ENCODE results near the gene GORASP1.

The GORASP1 gene

DNA sequence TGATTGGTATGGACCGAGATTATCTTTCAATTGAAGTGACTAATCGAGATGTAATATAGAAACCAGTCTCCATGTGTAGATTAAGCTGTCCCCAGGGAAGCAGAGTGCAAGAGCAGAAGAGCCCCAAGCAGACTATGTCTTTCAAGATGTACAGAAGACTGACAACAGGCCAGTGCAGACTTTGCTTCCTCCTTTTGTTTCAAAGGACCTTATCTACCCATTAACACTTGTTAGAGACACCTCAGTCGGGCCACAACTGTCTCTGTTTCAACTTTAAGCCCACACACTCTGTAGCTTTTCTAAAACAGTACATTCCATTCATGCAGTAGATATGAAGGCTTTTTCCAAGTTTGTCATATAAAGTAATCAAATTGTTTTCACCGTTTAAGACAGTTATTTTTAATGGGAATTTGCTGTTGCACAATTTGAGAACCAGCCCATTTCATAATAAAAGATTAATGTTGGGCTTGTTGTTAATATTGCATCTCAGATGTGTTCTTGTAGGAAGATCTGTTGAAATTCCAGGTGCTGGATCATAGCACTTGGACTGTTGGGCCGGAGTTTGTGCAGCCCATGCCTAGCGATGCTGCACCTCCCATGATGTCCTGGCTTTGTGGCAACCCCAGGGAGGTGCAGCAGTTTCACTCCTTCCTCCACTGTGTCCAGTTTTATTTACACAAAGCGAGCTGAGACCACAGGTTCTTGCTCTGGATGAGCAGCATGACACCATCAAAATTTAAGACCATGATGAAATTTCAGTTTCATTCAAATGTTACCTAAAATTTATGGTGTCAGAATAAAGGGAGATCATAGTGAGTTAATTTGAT, 12.4 kb downstream of the GORASP1 start:
- Histone ChIP-seq H3K9ac (ENCODE audit: low read depth, low read length) (no peak overlapping the region), H3K36me3 (ENCODE audit: insufficient read depth, low read length) (peaks cover 13% of the 10 kb centered on the region), H3K4me1 (ENCODE audit: insufficient read depth, low read length) (peaks cover 10% of the 10 kb centered on the region; the same call in 1 of the 2 replicates), H3K9me3 (ENCODE audit: control insufficient read depth, insufficient read depth, low read length) (no peaks in the 10 kb centered on the region)

DNA sequence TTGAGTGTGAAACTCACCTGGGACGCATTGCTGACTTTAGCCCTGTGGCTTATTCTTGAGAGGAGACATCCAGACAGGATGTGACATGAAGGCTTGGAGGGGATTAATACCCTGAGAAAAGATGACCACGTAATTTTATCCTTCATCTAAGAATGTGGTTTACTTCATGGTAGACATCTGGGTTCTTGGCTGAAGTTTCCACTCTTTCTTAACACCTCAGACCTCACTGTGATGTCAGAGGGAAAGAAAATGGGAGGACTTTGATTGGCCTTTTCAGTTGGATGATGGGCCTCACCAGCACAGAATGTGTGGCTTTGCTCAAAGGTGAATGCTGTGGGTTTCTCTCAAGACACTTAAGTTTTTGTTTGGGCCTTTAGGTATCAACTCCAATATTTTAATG, 16.5 kb downstream of the GORASP1 start:
- peaks cover 9% of the 10 kb centered on the region for H3K36me3 ChIP-seq (ENCODE audit: insufficient read depth, low read length)
- H3K4me1 ChIP-seq (ENCODE audit: insufficient read depth, low read length): no peaks in the 10 kb centered on the region
- no peaks in the 10 kb centered on the region for H3K9me3 ChIP-seq (ENCODE audit: control insufficient read depth, insufficient read depth, low read length)
- no peak overlapping the region for H3K9ac ChIP-seq (ENCODE audit: low read depth, low read length)

DNA sequence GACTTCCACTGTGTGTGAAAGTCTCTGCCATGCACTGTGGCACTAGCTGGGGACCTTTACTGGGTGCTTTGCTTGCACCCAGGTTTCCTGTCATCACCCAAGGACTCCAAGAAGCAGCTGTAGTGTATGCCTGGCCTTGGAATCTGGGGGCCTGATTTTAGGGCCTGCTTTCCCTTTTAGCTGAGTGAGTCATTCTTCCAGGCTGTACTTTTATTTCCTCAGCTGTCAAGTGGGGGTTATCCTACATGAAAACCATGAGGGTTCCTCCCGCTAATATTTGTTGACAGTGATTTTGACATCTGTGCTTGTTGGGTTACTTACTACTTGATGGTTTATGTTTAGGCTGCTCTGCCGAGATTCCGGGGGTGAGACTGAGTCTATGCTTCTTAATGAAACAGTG, 18.5 kb downstream of the GORASP1 start:
- Histone ChIP-seq H3K9me3 (ENCODE audit: control insufficient read depth, insufficient read depth, low read length) (no peaks in the 10 kb centered on the region), H3K4me1 (ENCODE audit: insufficient read depth, low read length) (no peaks in the 10 kb centered on the region), H3K9ac (ENCODE audit: low read depth, low read length) (no peak overlapping the region), H3K36me3 (ENCODE audit: insufficient read depth, low read length) (peaks cover 5% of the 10 kb centered on the region; the same call in 1 of the 2 replicates)

DNA sequence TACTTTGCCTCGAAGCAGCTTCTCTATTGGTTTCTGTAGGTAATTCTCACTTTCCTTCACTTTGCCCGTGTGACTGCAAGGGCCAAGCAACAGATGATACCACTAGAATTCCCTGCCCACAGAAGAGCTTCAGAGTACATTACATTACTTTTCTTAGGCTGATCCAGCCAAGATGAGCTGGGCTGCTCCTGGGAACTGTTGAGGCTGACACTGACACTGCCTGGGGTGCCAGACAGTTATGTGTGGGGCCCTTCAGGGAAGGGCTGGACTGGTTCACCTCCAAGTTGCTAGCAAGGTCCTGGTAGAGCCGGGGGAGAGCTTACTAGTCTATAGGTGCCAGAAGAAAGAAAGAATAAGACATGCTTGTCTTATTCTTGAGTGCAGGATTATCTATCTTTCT, 19.0 kb downstream of the GORASP1 start:
- Histone ChIP-seq H3K36me3 (ENCODE audit: insufficient read depth, low read length) (peaks cover 5% of the 10 kb centered on the region; the same call in 1 of the 2 replicates), H3K9me3 (ENCODE audit: control insufficient read depth, insufficient read depth, low read length) (no peaks in the 10 kb centered on the region), H3K9ac (ENCODE audit: low read depth, low read length) (no peak overlapping the region), H3K4me1 (ENCODE audit: insufficient read depth, low read length) (no peaks in the 10 kb centered on the region)

DNA sequence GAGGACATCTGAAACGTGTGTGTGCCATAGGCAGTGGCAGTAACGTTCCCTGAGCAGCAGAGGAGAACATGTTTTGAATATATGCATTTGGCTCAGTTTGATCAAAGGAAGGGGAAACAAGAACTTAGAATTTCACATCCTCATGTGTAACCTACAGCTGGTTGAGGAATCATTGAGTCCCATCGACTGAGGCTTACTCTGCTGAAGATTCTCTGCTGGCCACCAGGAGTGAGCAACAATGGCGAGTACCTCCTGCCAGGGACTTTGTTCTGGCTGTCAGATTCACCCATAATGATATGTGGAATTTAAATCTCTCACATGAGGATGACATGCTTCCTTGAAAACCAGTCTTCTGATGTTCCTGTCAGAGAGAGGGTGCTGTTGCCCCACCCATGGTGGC, 21.3 kb downstream of the GORASP1 start:
- H3K9me3 ChIP-seq (ENCODE audit: control insufficient read depth, insufficient read depth, low read length): no peaks in the 10 kb centered on the region
- H3K9ac ChIP-seq (ENCODE audit: low read depth, low read length): no peak overlapping the region
- peaks cover 5% of the 10 kb centered on the region; the same call in 1 of the 2 replicates for H3K36me3 ChIP-seq (ENCODE audit: insufficient read depth, low read length)
- H3K4me1 ChIP-seq (ENCODE audit: insufficient read depth, low read length): no peaks in the 10 kb centered on the region

DNA sequence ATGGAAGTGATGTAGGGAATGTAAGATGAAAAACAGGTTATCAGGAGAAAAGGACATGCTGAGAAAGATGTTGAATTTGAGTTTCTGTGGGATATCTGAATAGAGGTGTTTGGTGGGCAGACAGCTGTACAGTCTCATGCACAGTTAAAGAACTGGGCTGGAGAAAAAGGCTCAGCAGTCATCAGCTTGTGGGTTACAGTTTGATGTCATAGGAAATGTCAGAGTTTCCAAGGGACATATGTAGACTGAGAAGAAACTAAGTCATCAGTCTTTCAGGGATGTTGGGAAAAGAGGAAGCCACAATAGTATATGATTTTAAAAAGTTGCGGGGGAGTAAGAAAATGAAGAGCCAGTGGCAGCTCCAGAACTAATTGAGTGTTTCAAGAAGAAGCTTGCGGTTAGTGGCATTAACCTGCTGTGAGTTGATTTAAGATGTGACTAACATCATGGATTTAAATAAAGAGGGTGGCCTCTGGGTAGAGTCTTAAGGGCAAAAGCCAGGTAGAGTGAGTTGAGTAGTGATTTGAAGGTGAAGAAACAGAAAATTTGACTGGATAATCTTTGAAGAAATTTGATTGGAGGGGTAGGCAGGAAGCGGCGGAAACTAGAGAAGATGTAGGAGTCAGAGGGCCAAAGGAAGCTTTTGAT, 24.6 kb downstream of the GORASP1 start:
- Histone ChIP-seq H3K9me3 (ENCODE audit: control insufficient read depth, insufficient read depth, low read length) (no peaks in the 10 kb centered on the region), H3K4me1 (ENCODE audit: insufficient read depth, low read length) (no peaks in the 10 kb centered on the region), H3K36me3 (ENCODE audit: insufficient read depth, low read length) (no peaks in the 10 kb centered on the region), H3K9ac (ENCODE audit: low read depth, low read length) (no peak overlapping the region)

DNA sequence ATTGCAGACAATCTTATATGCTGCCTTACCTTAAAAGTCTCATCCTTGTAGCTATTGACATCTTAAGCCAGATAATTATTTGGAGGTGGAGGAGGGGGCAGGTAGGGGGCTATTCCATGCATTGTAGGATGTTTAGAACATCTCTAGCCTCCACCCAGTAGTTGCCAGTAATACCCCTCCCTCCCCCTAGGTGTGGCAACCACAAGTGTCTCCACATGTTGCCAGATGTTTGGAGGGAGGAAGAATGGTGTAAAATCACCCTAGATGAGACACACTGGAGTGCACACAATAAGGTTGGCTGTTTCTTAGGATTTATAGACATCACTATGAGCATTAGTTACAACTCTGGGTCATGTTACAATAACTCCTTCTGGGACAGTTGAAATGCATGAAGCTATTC, 27.4 kb downstream of the GORASP1 start:
- Histone ChIP-seq H3K4me1 (ENCODE audit: insufficient read depth, low read length) (no peaks in the 10 kb centered on the region), H3K36me3 (ENCODE audit: insufficient read depth, low read length) (no peaks in the 10 kb centered on the region)

DNA sequence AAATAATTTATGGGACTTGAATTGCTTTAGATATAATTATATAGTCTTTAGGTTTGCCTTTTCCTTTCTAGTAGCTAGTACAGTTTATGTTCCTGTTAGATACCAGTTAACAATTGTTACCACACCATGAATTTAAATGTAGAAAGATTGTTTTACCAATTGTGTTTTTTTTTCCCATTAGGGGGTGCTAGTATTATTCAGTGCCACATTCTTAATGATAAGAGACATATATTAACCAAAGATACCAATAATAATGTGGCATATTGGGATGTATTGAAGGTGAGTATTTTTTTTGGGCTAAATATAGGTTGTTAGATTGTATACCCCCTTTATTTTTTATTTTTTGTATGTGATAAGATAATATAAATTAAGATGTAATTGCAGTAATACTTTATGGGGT, 27.9 kb downstream of the GORASP1 start:
- H3K4me1 ChIP-seq (ENCODE audit: insufficient read depth, low read length): no peaks in the 10 kb centered on the region
- H3K9me3 ChIP-seq (ENCODE audit: control insufficient read depth, insufficient read depth, low read length): no peaks in the 10 kb centered on the region
- H3K36me3 ChIP-seq (ENCODE audit: insufficient read depth, low read length): no peaks in the 10 kb centered on the region
- no peak overlapping the region for H3K9ac ChIP-seq (ENCODE audit: low read depth, low read length)

More for the DNA sequence above, 27.4 kb downstream of the GORASP1 start:
- Histone ChIP-seq H3K9me3 (ENCODE audit: control insufficient read depth, insufficient read depth, low read length) (no peaks in the 10 kb centered on the region), H3K9ac (ENCODE audit: low read depth, low read length) (no peak overlapping the region)

DNA sequence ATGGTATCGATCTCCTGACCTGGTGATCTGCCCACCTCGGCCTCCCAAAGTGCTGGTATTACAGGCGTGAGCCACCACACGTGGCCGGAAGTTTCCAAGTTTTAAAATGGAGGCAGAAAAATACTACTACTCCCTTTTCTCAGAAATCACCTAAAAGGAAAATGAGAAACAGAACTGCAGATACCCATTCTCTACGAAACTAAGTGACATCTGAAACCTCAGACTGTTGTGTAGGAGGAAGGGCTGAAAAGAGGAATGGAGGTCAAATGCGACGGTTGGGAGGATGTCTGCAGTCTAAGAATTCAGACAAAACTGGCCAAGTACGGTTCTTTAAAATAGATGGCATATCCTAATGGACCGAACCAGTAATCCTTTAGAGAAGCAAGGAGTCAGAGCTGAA, 31.5 kb downstream of the GORASP1 start:
- Histone ChIP-seq H3K36me3 (ENCODE audit: insufficient read depth, low read length) (no peaks in the 10 kb centered on the region), H3K9me3 (ENCODE audit: control insufficient read depth, insufficient read depth, low read length) (no peaks in the 10 kb centered on the region), H3K9ac (ENCODE audit: low read depth, low read length) (no peak overlapping the region), H3K4me1 (ENCODE audit: insufficient read depth, low read length) (no peaks in the 10 kb centered on the region)

DNA sequence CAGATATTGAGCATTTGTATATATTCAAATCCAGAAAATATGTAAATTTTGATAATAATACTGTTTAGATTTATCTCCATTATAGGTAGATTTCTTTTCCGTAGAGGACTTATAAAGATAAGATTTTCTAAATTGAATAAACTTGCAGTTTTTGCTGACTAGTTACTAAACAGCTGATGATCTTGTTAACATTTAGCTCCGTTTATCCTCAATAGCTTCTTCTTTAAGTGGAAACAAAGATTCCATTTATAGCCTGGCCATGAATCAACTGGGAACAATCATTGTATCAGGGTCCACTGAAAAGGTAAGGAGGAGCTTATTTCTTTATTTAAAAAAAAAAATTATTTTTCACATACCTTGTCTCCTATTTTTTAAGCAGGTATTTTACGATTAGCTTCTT, 38.9 kb downstream of the GORASP1 start:
- Histone ChIP-seq H3K9ac (ENCODE audit: low read depth, low read length) (no peak overlapping the region), H3K9me3 (ENCODE audit: control insufficient read depth, insufficient read depth, low read length) (no peaks in the 10 kb centered on the region), H3K4me1 (ENCODE audit: insufficient read depth, low read length) (no peaks in the 10 kb centered on the region), H3K36me3 (ENCODE audit: insufficient read depth, low read length) (0 out of 2 replicates have a peak, but pooled peaks cover 4% of the 10 kb centered on the region)

DNA sequence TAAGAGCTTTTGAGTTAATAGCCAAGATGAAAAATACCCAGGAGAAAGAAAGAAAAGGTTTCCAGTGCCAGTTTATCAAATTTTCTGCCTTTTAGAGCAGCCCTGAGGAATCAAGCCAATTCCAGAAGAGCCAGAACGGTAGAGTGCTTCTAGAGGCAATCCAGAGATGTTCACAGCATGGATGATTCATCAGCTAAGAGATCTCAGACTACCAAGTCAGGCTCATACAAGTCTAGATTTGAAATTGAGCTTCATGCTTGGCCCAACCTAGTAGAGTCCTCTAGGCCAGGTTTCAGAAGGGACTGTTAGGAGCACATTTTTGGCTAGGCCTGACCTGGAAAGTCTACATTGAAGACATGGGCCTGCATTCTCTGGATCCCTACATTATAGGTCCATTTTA, 40.1 kb downstream of the GORASP1 start:
- Histone ChIP-seq H3K36me3 (ENCODE audit: insufficient read depth, low read length) (0 out of 2 replicates have a peak, but pooled peaks cover 4% of the 10 kb centered on the region), H3K9me3 (ENCODE audit: control insufficient read depth, insufficient read depth, low read length) (no peaks in the 10 kb centered on the region), H3K4me1 (ENCODE audit: insufficient read depth, low read length) (no peaks in the 10 kb centered on the region), H3K9ac (ENCODE audit: low read depth, low read length) (no peak overlapping the region)

DNA sequence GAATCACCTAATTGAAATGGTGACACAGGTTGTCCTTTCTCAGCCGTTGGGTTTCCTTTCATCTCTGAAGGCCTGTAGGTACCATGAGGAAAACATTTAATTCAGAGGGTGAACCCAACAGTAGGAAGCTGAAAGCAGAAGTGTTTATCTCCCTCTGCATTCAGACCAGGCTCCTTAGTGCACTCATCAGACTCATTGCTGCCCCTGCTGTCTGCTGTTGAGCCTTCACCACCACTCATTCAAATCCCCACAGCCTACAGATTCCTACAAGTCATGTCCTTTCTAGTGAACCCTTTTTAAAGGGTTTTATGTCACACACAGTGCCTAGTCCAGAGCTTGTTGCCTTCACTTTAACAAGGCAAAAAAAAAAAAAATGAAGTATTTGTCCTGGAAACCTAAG, 42.2 kb downstream of the GORASP1 start:
- H3K9me3 ChIP-seq (ENCODE audit: control insufficient read depth, insufficient read depth, low read length): no peaks in the 10 kb centered on the region
- 0 out of 2 replicates have a peak, but pooled peaks cover 4% of the 10 kb centered on the region for H3K36me3 ChIP-seq (ENCODE audit: insufficient read depth, low read length)
- no peak overlapping the region for H3K9ac ChIP-seq (ENCODE audit: low read depth, low read length)
- H3K4me1 ChIP-seq (ENCODE audit: insufficient read depth, low read length): no peaks in the 10 kb centered on the region

DNA sequence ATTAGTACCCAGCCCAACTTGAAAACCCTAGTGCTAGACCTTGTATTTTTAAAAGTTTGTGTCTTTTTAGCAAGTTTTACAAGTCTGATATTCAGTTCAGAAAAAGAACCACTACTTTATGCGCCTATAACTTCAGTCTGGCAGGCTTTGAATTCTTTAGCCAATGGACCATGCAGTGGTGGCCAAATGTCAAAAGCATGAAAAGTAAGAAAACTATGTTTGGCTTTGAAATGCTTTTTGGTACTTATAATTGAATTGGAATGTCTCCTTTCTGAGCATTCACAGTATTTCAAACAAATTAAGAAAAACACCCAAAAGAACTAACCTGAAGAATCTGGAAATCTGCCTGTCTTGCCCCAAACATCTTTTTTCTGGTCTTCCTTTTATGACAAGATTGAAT, 42.8 kb downstream of the GORASP1 start:
- Histone ChIP-seq H3K9me3 (ENCODE audit: control insufficient read depth, insufficient read depth, low read length) (no peaks in the 10 kb centered on the region), H3K36me3 (ENCODE audit: insufficient read depth, low read length) (0 out of 2 replicates have a peak, but pooled peaks cover 4% of the 10 kb centered on the region)

DNA sequence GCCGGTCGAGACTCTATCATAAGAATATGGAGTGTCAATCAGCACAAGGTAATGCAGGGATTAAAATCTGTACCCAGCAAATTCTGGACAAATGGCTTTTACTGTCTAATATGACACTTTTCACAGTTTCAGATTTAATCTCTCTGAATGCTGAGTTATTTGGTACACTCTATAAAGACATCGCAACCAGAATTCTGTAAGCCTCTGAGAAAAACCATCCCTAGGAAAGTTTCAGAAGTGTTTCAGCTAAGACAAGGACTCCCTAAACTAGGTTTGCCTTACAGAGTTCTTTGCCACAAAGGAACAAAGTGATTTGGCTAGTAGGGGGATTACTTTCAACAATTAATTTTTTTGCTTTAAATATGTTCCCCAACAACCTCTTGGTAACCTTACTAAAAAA, 44.3 kb downstream of the GORASP1 start:
- Histone ChIP-seq H3K9me3 (ENCODE audit: control insufficient read depth, insufficient read depth, low read length) (no peaks in the 10 kb centered on the region), H3K4me1 (ENCODE audit: insufficient read depth, low read length) (no peaks in the 10 kb centered on the region), H3K36me3 (ENCODE audit: insufficient read depth, low read length) (0 out of 2 replicates have a peak, but pooled peaks cover 4% of the 10 kb centered on the region), H3K9ac (ENCODE audit: low read depth, low read length) (no peak overlapping the region)

More for the DNA sequence above, 42.8 kb downstream of the GORASP1 start:
- Histone ChIP-seq H3K4me1 (ENCODE audit: insufficient read depth, low read length) (no peaks in the 10 kb centered on the region), H3K9ac (ENCODE audit: low read depth, low read length) (no peak overlapping the region)

DNA sequence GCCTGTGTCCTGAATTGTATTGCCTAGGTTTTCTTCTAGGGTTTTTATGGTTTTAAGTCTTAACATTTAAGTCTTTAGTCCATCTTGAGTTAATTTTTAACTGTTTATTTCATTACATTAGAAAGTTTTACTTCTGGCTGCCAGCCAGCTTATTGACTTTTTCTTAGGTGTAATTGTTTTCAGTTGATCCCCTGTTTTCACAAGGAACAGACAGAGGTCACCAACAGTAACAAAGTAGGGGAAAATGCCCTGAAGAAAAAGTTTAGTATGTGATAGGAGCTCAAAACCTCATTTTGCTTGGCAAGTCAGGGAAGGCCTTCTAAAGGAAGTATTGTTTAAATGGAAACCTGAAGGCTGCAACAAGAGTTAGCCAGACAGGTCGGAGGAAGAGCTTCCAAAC, 45.2 kb downstream of the GORASP1 start:
- H3K4me1 ChIP-seq (ENCODE audit: insufficient read depth, low read length): no peaks in the 10 kb centered on the region
- 0 out of 2 replicates have a peak, but pooled peaks cover 2% of the 10 kb centered on the region for H3K36me3 ChIP-seq (ENCODE audit: insufficient read depth, low read length)
- H3K9me3 ChIP-seq (ENCODE audit: control insufficient read depth, insufficient read depth, low read length): no peaks in the 10 kb centered on the region
- H3K9ac ChIP-seq (ENCODE audit: low read depth, low read length): no peak overlapping the region

Data from ES-I3 (cell line).